NAMALWA (cell line): ENCODE data around the gene TINCR.
"Not testable (repeated sequence)": the region's sequence is repeated elsewhere in the genome, so short reads cannot be mapped to it uniquely, and the experiment has no call there.

Source experiments
- DNase-seq: peaks from one replicate; pipeline ENCODE4 v3.0.0-alpha.2; 2015; ENCODE audit warnings: low spot score

TINCR gene

DNA sequence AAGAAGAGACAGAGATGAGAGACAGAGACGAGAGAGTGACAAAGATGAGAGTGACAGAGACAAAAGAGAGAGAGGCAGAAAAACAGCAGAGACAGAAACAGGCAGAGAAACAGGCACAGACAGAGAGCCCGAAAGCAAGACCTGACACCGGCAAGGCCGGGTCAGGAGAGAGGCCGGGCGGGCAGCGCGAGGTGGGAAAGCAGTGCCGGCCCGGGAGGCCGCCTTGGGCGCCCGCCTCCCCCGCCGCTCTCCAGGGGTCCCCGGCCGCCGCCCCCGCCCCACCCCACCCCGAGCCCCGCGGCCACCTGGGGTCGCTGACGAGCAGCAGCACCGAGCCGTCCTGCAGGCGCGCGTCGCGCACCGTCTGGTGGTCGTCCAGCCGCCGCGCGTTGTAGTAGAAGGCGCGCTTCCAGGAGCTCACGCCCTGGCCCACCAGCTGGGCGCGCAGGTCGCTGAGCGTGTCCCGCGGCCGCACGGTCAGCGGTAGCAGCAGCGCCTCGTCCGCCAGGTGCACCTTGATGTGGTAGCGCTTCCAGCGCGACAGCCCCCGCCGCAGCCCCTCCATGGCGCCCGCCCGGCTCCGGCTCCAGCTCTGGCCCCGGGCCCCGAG is at the start of gene TINCR:
Gene TINCR, minus strand, starts transcription at position 594 of the 610 bp plus-strand sequence.
- no peak for DNase-seq

DNA sequence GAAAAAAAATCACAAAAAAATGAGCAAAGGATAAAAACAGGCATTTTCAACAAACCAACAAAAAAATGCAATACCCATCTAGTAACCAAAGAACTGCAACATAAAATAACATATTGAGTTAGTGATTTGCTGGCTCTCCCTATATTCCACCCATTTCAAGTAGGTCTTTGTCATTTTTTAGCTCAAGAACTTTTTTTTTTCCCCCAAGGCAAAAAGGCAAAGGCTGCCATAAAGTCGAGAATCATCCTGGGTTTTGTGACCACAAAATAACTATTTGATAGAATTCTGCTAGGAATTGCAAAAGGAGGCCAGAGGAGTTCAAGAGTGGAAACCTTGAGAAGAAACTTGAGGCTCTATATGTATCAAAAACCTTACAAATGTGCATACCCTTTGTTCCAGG is 49.3 kb upstream of the TINCR start:
- DNase-seq: no peak

DNA sequence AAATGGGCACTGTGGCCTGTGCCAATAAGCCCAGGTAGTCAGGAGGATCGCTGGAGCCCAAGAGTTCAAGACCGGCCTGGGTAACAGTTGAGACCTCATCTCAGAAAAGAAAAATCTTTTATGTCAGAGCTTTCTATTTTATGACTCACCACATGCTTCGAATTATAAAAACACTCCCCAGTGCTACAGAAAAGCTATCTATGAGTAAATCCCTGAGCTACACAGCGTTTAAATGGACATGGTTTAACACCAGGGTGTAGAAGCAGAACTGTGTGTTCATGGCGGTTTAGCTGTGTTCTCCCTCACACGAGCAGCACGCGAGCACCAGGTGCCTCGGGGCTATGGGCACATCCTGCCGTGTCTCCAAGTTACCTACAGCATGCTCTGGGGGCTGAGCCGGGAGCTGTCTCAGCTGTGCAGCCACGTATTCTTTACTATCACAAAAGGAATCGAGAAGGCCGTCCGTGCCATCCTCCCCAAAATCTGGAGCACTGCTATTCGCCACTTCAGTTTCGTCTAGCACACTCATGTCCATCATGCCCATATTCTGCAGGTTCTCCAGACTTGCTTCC is 48.1 kb upstream of the TINCR start:
- DNase-seq: no peak

DNA sequence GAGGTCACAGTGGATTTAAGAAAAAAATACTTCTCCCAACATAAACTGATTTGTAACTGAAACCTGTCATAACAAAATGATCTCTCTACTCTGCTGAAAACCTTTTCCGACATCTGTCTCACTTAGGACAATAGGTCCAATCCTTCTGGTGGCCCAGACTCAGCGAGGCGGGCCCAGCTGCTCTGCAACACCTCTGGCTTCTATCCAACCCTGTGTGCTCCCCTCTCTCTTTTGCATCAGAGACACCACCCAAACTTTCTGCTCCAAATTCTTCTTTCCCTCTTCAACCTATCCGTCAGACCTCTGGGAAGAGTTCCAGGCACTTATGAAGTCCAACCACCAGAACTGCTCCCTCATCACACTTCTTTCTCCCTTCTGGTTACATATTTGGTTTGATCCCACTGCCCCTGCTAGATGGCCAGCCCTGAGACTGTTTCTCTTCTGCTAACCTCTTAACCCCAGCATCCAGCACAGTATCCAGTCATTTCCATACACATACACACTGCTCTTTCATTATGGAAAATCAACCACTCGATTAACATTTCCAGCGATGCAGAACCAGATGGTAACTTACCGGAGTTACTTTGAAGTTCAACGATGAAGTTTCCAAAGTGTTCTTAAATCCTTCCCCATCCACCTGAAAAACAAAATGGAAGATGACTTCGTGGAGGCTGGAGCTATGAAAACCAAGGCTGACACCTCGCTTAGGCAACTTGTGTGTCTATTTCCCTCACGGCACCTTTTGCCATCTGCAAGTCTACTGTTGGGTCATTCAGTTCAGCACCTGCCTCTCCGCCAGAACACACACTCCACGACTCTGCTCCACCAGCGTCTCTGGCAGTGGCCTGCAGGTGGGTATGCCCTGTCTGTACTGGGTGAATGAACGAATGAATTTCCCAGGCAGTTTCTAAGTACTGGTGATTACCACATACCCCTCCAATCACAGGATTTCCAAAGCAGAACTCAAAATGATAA is 45.4 kb upstream of the TINCR start:
- DNase-seq: no peak

DNA sequence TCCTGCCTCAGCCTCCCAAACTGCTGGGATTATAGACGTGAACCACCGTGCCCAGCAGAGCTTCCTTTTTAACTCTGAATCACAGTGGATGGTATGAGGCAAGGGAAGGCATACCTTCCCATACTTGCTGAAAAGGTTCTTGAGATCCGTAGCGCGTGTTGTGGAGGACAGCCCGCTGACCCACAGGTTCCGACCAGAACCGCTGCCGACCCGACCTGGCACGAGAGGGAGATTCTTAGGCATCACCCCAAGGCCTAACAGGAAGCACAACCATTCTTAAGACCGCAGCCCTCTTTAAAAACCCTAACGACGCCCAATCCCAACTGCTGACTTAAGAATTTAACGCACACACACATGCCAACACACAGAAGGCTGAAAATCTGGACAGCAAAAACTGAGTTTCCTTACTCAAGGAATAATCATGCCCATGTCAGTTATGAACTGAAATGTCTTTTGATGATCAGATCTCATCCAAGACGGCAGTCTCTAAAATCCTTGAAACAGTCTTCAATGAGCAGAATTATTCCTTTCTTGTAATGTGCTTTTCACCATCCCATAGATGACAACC is 42.2 kb upstream of the TINCR start:
- DNase-seq: no peak

DNA sequence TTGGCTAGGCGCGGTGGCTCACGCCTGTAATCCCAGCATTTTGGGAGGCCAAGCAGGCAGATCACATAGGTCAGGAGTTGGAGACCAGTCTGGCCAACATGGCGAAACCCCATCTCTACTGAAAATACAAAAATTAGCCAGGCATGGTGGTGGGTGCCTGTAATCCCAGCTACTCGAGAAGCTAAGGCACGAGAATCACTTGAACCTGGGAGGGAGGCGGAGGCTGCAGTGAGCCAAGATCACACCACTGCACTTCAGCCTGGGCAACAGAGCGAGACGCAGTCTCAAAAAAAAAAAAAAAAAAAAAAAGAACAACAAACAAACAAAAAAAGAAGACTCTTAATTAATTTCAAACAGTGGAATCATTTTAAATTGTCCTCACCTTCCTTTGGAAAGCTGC is 41.0 kb upstream of the TINCR start:
- DNase-seq: not testable (repeated sequence)

DNA sequence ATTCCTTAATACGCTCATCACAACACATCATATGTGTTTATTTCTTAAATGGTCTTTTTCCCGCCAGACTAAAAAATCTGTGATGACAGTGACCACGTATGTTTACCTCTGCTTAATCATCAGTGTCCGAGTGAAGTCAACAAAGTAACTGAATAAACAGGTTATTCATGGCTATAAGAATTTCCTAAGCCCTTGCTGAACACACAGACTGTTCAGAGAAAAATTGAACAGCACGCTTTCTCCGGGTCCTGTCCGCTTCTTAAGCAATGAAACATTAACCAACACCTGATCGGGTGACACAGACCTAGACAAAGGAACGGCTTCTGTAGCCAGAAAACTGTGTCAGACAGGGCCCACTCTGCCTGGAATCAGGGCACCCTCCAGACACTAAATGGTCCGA is 40.5 kb upstream of the TINCR start:
- DNase-seq: no peak

DNA sequence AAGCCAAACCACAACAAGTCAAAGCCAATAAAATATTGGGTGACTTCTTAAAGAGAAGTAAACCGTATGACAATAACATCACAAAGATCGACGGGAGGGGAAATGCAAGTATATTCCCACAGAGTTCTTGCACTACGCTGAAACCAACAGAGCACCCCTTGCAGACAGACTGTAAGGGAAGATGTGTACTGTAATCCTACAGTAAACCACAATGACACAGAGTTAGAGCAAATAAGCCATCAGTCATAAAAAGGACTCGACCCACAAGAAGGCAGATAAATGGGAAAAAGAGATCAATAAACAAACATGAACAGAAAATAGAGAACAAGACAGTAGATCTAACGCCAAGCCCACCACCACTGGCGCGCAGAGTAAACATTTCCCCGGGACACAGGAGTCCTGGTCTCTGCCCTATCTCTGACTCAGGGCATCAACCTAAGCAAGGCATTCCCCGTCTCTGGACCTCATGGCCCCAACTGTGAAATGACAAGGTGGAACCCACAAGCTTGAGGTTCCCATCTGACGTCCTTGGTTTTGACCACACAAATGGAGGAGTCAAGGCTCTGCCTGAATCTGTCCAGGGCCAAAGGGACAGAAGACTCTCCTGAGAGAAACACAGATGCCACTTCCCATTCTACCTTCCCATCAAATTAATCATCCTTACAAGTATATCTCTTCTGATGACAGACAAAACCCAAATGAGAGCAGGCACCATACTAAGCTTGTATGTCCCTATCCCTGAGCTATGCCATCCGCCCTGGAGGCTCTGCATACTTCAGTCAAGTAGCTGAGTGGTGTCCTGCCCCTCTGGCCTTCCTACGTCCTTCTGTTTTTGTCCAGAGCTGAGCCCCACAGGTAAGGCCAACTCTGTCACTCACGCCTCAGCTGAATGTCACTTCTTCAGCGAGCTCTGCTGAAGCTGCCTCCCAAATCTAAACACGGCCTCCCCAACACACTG is 39.8 kb upstream of the TINCR start:
- no peak for DNase-seq

DNA sequence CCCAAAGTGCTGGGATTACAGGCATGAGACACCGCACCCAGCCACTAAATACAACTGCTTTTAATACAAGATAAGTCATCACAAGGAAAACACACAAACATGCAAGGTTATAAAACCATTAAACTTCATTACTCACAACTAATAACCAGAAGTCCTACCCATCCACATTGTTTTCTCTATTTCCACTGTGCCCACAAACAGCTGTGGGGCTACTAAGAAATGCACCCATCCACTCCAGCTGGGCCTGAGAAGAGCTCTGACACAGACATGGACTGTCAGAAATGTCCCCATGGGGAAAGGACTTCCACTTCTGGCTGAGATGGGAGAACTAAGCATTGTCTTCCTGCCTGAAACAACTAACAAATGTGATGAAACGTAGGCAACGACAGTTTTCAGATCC is 37.6 kb upstream of the TINCR start:
- no peak for DNase-seq

DNA sequence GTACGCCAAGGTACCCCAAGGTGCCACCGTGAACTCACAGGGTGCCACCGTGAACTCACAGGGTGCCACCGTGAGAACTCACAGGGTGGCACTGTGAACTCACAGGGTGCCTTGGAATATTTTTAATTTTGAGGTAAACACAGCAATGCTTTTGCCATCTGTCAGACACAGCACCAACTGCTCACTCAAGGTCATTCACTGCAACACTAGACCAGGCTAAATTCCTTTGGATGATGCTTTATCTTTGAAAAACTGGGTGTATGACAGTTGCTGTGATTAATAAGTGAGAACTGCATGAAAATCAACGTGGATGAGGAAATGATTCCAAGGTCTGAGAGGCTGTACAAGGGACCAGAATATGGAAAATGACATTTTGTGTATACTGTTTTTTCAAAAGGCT is 35.9 kb upstream of the TINCR start:
- DNase-seq: no peak

DNA sequence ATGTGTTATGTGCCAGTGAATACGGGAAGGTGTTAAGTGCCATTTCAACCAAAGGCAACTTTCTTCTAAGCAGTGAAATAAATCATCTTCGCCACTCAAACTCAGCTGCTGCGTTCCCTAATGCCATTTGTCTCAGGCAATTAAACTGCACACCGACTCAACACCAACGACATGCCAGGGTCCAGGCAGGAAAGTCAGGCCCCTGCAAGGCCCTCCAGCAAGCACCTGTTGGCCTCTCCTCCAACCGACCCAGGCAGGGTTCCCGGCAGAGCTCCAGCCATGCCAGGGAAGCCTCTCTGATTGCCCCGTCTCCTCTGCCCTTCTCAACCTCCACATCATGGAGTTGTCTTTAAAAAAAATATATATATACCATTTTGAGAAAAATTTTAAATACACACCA is 33.0 kb upstream of the TINCR start:
- no peak for DNase-seq

DNA sequence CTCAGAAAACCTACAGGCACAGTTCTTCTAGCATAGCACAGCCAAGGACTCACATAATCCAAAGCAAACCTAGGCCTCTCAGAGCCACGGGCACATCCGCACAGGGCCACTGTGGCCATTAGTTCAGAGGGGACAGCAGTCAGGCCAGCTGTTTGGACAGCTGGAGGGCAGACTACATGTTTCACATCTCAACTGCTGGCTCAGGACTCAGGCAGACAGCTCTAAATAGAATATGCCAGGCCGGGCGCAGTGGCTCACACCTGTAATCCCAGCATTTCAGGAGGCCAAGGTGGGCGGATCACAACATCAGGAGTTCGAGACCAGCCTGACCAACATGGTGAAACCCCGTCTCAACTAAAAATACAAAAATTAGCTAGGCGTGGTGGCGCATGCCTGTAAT is 28.0 kb upstream of the TINCR start:
- no peak for DNase-seq

DNA sequence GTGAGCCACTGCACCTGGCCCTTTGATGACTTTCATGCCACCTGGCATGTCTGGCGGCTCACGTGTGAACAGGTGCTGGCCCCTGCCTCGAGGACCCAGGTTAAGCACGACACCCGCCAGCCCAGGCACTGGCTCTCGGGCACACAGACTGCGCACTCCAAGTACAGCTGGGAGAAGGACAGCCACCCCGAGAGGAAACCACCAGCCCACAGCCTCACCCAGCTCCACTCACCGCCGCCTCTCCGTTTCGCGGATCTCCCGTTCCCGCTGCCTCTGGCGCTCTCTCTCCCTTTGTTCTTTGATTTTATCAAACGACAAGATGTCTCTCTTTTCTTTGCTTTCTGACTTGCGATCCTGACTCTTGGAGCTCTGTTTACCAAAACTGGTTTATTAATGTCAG is 27.4 kb upstream of the TINCR start:
- DNase-seq: no peak

DNA sequence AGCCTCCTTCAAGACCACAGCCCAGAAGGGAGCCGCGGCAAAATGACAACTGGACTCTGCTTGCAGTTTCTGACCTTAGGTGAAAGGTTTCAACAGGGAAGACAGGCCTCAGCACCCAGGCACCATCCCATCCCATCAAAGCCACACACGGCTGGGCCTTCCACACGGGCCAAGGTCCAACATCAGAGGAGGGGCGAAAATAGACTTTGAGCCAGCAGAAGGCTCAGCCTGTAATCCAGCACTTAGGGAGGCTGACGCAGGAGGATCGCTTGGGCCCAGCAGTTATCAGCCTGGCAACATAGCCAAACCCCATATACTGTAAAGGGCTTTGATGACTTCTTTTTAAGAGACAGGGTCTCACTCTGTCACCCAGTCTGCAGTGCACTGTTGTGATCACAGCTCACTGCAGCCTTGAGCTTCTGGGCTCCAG is 26.8 kb upstream of the TINCR start:
- DNase-seq: no peak

DNA sequence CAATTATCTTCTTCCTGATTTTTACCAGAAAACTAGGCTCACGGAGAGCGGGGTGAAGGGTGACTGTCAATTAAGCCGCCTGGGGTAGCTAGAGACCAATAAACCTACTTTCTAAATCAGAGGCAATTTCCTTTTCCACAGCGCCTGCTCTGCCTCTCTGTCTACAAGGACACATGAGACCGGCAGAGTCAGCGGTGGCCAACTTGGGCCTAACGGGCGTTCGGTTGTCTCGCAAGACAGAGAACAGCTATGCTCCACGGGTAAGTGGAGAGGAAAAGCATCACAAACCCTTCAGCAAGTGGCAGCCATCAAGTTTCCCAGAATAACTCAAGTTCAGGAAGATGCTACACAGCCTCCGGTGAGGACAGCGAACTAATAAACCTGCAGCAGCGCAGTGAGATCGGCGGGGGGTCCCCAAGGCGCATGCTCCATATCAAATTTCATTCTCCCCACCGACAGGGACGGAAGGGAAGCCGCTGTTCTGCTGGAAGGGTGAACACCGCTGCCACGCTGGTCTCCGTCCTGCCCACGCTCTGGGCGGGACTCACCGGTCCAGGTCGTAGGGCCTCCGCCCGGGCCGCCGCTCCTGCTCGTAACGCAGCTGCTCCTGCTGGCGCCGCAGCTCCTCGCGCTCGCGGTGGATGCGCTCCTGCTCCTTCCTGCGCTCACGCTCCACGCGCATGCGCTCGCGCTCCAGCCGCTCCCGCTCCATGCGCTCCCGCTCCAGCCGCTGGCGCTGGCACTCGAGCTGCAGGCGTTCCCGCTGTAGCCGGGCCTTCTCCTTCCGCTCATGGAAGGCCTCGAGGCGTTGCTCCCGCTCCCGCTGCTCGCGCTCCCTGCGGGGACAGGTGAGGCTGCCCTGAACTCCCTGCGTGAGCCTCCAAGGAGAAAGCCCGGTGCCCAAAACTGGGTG is 25.8 kb upstream of the TINCR start:
- DNase-seq: no peak

DNA sequence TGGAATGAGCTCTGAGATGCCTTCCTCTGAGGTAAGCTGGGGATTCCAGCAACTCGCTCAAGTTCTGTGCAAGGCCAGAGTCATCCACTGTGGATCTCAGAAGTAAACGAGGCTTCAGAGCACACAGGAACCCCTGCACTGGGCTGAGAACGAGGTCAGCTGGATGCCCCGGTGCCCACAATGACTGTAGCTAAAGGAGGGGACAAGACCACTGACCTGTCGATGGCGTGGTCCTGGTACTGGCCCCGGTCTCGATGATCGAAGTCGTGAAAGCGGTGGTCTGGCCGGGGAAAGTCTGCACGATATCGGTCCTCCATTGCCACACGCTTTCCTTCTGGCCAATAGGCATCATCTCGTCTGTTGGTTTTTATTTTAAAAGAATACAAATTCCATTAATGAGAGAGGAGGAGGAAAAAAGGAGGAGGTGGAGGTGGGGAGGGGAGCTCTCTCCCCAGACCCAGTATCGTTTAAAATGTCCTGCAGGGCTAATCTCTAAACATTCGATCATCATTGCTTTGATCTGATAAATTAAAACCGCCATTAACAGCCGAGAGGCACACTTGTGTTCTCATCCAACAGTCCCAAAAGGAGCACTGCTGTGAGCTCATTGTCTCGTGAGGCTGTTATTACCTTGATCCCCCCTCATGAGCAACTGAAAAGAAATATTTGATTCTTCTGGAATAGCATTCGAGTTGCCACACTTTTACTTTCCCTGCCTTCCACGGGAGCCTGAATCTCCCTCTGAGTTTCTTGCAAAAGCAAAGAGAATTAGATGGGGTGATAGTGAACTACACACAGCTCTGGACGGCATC is 25.0 kb upstream of the TINCR start:
- no peak for DNase-seq

DNA sequence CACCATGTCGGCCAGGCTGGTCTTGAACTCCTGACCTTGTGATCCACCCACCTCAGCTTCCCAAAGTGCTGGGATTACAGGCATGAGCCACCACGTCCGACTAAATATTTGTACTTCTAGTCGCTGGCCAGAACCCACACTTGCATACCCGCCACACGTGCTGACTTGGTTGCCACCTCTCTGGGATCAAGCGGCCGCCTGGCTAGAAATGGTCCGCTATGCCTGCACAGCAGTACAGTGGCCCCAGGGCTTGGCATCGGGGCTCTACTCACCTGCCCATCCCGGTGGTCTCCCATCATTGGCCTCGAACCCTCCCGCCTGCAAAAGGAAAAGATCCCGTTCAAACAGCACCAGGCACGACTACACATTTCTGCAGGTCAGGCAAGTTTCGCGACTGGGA is 23.7 kb upstream of the TINCR start:
- no peak for DNase-seq

DNA sequence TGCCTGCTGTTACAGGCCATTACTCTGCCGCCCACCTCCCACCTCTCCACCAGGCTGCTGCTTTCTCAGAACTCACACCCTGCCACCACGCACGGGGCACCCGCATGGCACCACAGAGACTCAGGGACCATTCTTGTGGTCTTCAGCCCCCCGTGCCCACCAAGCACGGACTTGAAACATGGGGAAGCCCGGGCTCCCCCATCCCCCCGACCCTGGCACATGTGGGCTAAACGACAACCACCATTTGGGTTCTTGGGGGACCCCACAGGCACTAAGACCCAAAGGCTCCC is 23.1 kb upstream of the TINCR start:
- no peak for DNase-seq

DNA sequence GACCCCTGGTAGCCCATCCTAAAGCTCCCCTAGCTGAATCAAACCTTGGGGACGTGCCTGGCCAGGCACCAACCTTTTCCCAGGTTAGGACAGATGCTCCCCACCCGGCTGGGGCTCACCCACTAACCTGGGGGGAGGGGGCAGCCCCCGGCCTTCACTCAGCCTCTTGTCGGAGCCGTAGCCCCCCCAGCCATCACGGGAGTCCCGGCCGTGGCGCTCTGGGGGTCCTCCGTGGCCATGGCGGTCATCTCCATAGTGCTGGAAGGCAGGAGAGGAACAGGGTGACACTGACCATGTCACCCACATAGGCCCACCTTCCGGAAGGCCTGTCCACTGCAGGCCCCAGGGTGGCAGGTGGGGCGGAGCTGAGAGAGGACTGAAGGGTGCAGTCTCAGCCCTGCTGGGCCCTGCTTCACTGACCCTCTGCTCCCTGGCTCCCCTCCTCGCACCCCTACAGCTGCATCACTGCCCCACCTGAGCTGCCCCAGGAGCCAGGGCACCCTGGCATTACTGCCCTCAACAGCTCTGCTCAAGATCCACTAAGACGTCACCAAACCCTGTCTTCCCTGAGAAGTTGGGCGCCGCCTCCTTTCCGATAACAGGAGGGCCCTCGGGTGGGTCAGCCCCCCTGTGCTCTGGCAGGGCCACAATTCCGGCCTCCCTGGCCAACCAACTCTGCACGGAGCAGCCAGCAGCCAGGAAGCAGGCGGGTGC is 22.6 kb upstream of the TINCR start:
- no peak for DNase-seq
